ENCODE results near the gene PDE4B. TPM values are rescaled to one million over a fixed set of nuclear protein-coding genes. Genes with fewer than 3 reads are reported as not detected.
"Not testable (repeated sequence)": the region's sequence is repeated elsewhere in the genome, so short reads cannot be mapped to it uniquely, and the experiment has no call there.

Gene PDE4B
- total and polyA plus RNA-seq, 12 donors, result 2.0 to 63.2 (median 15.3) TPM

- Histone ChIP-seq H3K4me3 (no peak overlapping the region), H3K9me3 (no peaks in the 10 kb centered on the region), H3K4me1 (no peaks in the 10 kb centered on the region), H3K27ac (no peak overlapping the region), H3K36me3 (no peaks in the 10 kb centered on the region), H3K27me3 (peaks cover 0 to 4% (median 0%) of the 10 kb centered on the region in 7 donors)
- DNase-seq (no peak), ATAC-seq (no peak)
- intact Hi-C loops (cut with DNase I), result no loop called here
- WGBS, 2 donors, result 78 to 95% methylated on average over 1 of the region's 1 CpG
- no peak for TF ChIP-seq CTCF (IDR thresholded peaks at IDR 0.05)
These were observed 341.3 kb downstream of the PDE4B start for GRCh38 chr1:66134004-66134403.

GRCh38 chr1:66135161-66135560, 342.5 kb downstream of the PDE4B start:
- peaks cover 0 to 4% (median 0%) of the 10 kb centered on the region in 7 donors for H3K27me3 ChIP-seq
- H3K27ac ChIP-seq, result no peak overlapping the region
- no peak for DNase-seq
- intact Hi-C loops (cut with DNase I), result no loop called here
- no peak for TF ChIP-seq CTCF (IDR thresholded peaks at IDR 0.05)
- WGBS, 2 donors, result 86 to 88% methylated on average over 2 of the region's 2 CpGs
- ATAC-seq, result no peak
- H3K9me3 ChIP-seq, result no peaks in the 10 kb centered on the region
- no peaks in the 10 kb centered on the region for H3K36me3 ChIP-seq
- no peaks in the 10 kb centered on the region for H3K4me1 ChIP-seq
- no peak overlapping the region for H3K4me3 ChIP-seq

- WGBS, 2 donors, result 73 to 78% methylated on average over 4 of the region's 4 CpGs
- intact Hi-C loops (cut with DNase I); DNase-seq; H3K27ac ChIP-seq; ATAC-seq; H3K4me3 ChIP-seq; H3K4me1 ChIP-seq; H3K36me3 ChIP-seq; H3K9me3 ChIP-seq; H3K27me3 ChIP-seq: not testable (repeated sequence)
These were observed 343.7 kb downstream of the PDE4B start for GRCh38 chr1:66136423-66136822.

GRCh38 chr1:66137235-66137634, 344.5 kb downstream of the PDE4B start:
- H3K36me3 ChIP-seq, result no peaks in the 10 kb centered on the region
- H3K4me1 ChIP-seq, result no peaks in the 10 kb centered on the region
- no peak for TF ChIP-seq CTCF (IDR thresholded peaks at IDR 0.05)
- H3K4me3 ChIP-seq, result no peak overlapping the region
- ATAC-seq (no peak), DNase-seq (no peak)
- WGBS, 2 donors, result 49 to 63% methylated on average over 2 of the region's 2 CpGs
- H3K27me3 ChIP-seq, result peaks cover 0 to 9% (median 0%) of the 10 kb centered on the region in 7 donors
- intact Hi-C loops (cut with DNase I), result no loop called here
- H3K27ac ChIP-seq, result no peak overlapping the region
- H3K9me3 ChIP-seq, result no peaks in the 10 kb centered on the region

GRCh38 chr1:66138613-66139012, 345.9 kb downstream of the PDE4B start:
- no peaks in the 10 kb centered on the region for H3K36me3 ChIP-seq
- intact Hi-C loops (cut with DNase I), result no loop called here
- ATAC-seq (no peak), DNase-seq (no peak)
- no peaks in the 10 kb centered on the region for H3K9me3 ChIP-seq
- no peak overlapping the region for H3K4me3 ChIP-seq
- no peak for TF ChIP-seq CTCF (IDR thresholded peaks at IDR 0.05)
- H3K27ac ChIP-seq, result no peak overlapping the region
- peaks cover 0 to 9% (median 0%) of the 10 kb centered on the region in 7 donors for H3K27me3 ChIP-seq
- no peaks in the 10 kb centered on the region for H3K4me1 ChIP-seq
